Heart left ventricle (tissue), 13 donors: ENCODE data around the gene SYNE3.

ENCODE experiments used
- CTCF ChIP-seq, 12 donors: fragments of 200-600 bp; sonication (generic) in 4 of 12; IDR thresholded peaks; one replicate each; pipeline versions ENCODE4 v1.5.0 to v1.8.0; 2018 to 2022; ENCODE audit warnings: antibody characterized with exemption in 12 of 12, mild to moderate bottlenecking in 5 of 12
- POLR2A ChIP-seq, 2 donors: fragments of 450-650 bp; IDR thresholded peaks; one replicate each; pipeline ENCODE4 v1.6.1; 2017; ENCODE audit warnings: antibody characterized with exemption in 2 of 2, mild to moderate bottlenecking in 2 of 2, moderate library complexity in 2 of 2
- donor health status: ischemic (EF 13 %, LVEDD 7.1; RV severe dilation, severe dysfunction).
- donor health status: DM: no; HTN: yes; CAD: no.
- donor health status: DM: no; HTN: no; CAD: no.
- donor health status: ischemic (EF 25% LVEDD 6.9; RV normal size, moderate dysfunction).
- donor health status: ischemic (EF 25% LVEDD 5.7; RV mildly dilated, moderate dysfunction).
- donor health status: ischemic (EF 35%, LVEDD 5.7; RV mildly dilated, moderate dysfunction).
- donor health status: nonischemic (EF 11% LVEDD 7.7; RV severe dilation, severe dysfunction).
- donor health status: DM: yes; HTN: yes; CAD: no.
- donor health status: PGD.
- donor health status: ischemic (EF 29% LVEDD 5.4; RV normal size, mild dysfunction).
- donor health status: nonischemic (EF 23%, LVEDD 6.1; RV moderate dilation, normal function).

- TF ChIP-seq CTCF (IDR thresholded peaks at IDR 0.05) (no peak), POLR2A (IDR thresholded peaks at IDR 0.05) (no peak)
Observed at GRCh38 chr14:95562892-95563685, 46.6 kb upstream of the SYNE3 start.
